GM13977 (cell line): ENCODE measurements around the gene RFFL.
A peak's percentile ranks its signal among the peaks of the same experiment; 100 is the strongest.
"Not testable (repeated sequence)": the region's sequence is repeated elsewhere in the genome, so short reads cannot be mapped to it uniquely, and the experiment has no call there.

Experiments
- DNase-seq: peaks from one replicate; pipeline ENCODE4 v3.0.0; 2012; ENCODE audit warnings: low spot score
- CTCF ChIP-seq: IDR thresholded peaks from 2 replicates; pipeline ENCODE4 v1.5.1; 2012; ENCODE audit warnings: mild to moderate bottlenecking, control low read depth; ENCODE audit not compliant: insufficient read depth; ENCODE audit errors: extremely low read depth, missing control alignments
- in situ Hi-C: fragments of 300-500 bp; cut with MboI; formaldehyde crosslinking; loops from one replicate; pipeline ENCODE4 v1.12.0; 2022; ENCODE audit warnings: low sequenced_read_pairs, low pct_unique_long_range_greater_than_20kb, mixed read lengths, inconsistent platforms; ENCODE audit not compliant: unreplicated experiment

The RFFL gene

GRCh38 chr17:35099908-35100307 lies 36.4 kb upstream of the RFFL start:
- in situ Hi-C loops = loop anchor here (10.0 to 25.0 kb wide), 2 partner anchors 105 to 688 kb away; no protein-coding TSS in a partner anchor
- no peak for TF ChIP-seq CTCF

GRCh38 chr17:35097776-35098175 lies 34.3 kb upstream of the RFFL start:
- in situ Hi-C loops = no loop called here
- no peak for TF ChIP-seq CTCF
- DNase-seq = no peak

More at GRCh38 chr17:35099908-35100307, 36.4 kb upstream of the RFFL start:
- no peak for DNase-seq

GRCh38 chr17:35095741-35096140 lies 32.2 kb upstream of the RFFL start:
- in situ Hi-C loops = no loop called here
- DNase-seq = no peak
- TF ChIP-seq CTCF = no peak

GRCh38 chr17:35094902-35095301 lies 31.4 kb upstream of the RFFL start:
- in situ Hi-C loops = no loop called here
- no peak for TF ChIP-seq CTCF
- no peak for DNase-seq

GRCh38 chr17:35090707-35091106 lies 27.2 kb upstream of the RFFL start:
- DNase-seq, in situ Hi-C loops: not testable (repeated sequence)

- TF ChIP-seq CTCF = no peak
- peak; percentile 51 for DNase-seq
- in situ Hi-C loops = no loop called here
These were observed 26.2 kb upstream of the RFFL start for GRCh38 chr17:35089586-35090296.

GRCh38 chr17:35088881-35089585 lies 25.5 kb upstream of the RFFL start:
- peak; percentile 95 for TF ChIP-seq CTCF
- in situ Hi-C loops = no loop called here
- DNase-seq = peak; percentile 91
